CD14-positive monocyte (primary cell): ENCODE measurements around the gene TBC1D25. TPM values are rescaled to one million over a fixed set of nuclear protein-coding genes. Genes with fewer than 3 reads are reported as not detected.

Source experiments
- DNase-seq, 3 donors: peaks; one replicate each; pipeline ENCODE4 v3.0.0-alpha.2; 2011 to 2022
- H2AFZ ChIP-seq: 2 replicates; pipeline ENCODE4 v1.6.0; 2012; ENCODE audit warnings: mild to moderate bottlenecking, low read depth, low read length, inconsistent platforms; ENCODE audit not compliant: insufficient read depth, poor library complexity, severe bottlenecking
- H3K27ac ChIP-seq, 2 donors: 1 replicate in 1 of 2; 2 replicates in 1 of 2; pipeline ENCODE4 v1.5.1; 2012 to 2013; ENCODE audit warnings: low read length in 2 of 2, control low read depth in 1 of 2, inconsistent platforms in 1 of 2, low read depth in 1 of 2, mild to moderate bottlenecking in 1 of 2
- H3K27me3 ChIP-seq, 2 donors: one replicate each; pipeline versions ENCODE4 v1.6.0 to v1.6.1; 2011 to 2013; ENCODE audit warnings: low read length in 2 of 2; ENCODE audit not compliant: control insufficient read depth in 2 of 2, insufficient read depth in 2 of 2
- H3K36me3 ChIP-seq, 2 donors: replicated peaks in 1 of 2; 1 replicate in 1 of 2; 2 replicates in 1 of 2; pipeline versions ENCODE4 v1.5.1 to v1.6.1; 2012 to 2013; ENCODE audit warnings: low read length in 2 of 2, control low read depth in 1 of 2, inconsistent platforms in 1 of 2, mild to moderate bottlenecking in 1 of 2; ENCODE audit not compliant: insufficient read depth in 2 of 2, control insufficient read depth in 1 of 2
- H3K4me1 ChIP-seq, 2 donors: 1 replicate in 1 of 2; 2 replicates in 1 of 2; pipeline versions ENCODE4 v1.5.1 to v1.6.1; 2012 to 2013; ENCODE audit warnings: low read length in 2 of 2, control low read depth in 1 of 2, inconsistent platforms in 1 of 2, mild to moderate bottlenecking in 1 of 2, moderate library complexity in 1 of 2; ENCODE audit not compliant: insufficient read depth in 2 of 2, control insufficient read depth in 1 of 2
- H3K4me2 ChIP-seq: replicated peaks from 2 replicates; pipeline ENCODE3; 2012; ENCODE audit warnings: low read length, moderate library complexity, mild to moderate bottlenecking; ENCODE audit not compliant: poor library complexity, severe bottlenecking; ENCODE audit errors: extremely low read depth
- H3K4me3 ChIP-seq, 3 experiments: fragments of 200-600 bp in 1 of 3; sonication (generic) in 1 of 3; replicated peaks in 1 of 3; 1 replicate in 2 of 3; 2 replicates in 1 of 3; pipeline ENCODE4 v1.5.1; 2011 to 2013; ENCODE audit warnings: low read length in 3 of 3, mild to moderate bottlenecking in 3 of 3, control low read depth in 2 of 3, low read depth in 2 of 3, inconsistent platforms in 1 of 3, moderate library complexity in 1 of 3
- H3K79me2 ChIP-seq: 2 replicates; pipeline ENCODE4 v1.6.0; 2012; ENCODE audit warnings: mild to moderate bottlenecking, control low read depth, inconsistent platforms, low read length, moderate library complexity; ENCODE audit not compliant: insufficient read depth
- H3K9ac ChIP-seq: 2 replicates; pipeline ENCODE4 v1.6.0; 2017; ENCODE audit warnings: low read length, mild to moderate bottlenecking; ENCODE audit not compliant: insufficient read depth, poor library complexity, severe bottlenecking
- H3K9me3 ChIP-seq, 2 donors: replicated peaks in 1 of 2; 1 replicate in 1 of 2; 2 replicates in 1 of 2; pipeline versions ENCODE4 v1.5.1 to v1.6.1; 2012 to 2013; ENCODE audit warnings: low read length in 2 of 2, control low read depth in 1 of 2; ENCODE audit not compliant: control insufficient read depth in 1 of 2, insufficient read depth in 1 of 2
- H4K20me1 ChIP-seq: 2 replicates; pipeline ENCODE4 v1.6.0; 2012; ENCODE audit warnings: mild to moderate bottlenecking, low read length, control low read depth, moderate library complexity; ENCODE audit not compliant: insufficient read depth
- H3K27ac Mint-ChIP-seq, 7 donors: one replicate each; pipeline ENCODE4 v1.8.0; 2020; ENCODE audit warnings: mild to moderate bottlenecking in 7 of 7, mixed read lengths in 7 of 7, moderate library complexity in 6 of 7, inconsistent platforms in 2 of 7
- H3K27me3 Mint-ChIP-seq, 3 donors: one replicate each; pipeline ENCODE4 v1.8.0; 2021 to 2022; ENCODE audit warnings: low read depth in 3 of 3, mild to moderate bottlenecking in 3 of 3, mixed read lengths in 3 of 3, moderate library complexity in 3 of 3, inconsistent platforms in 1 of 3
- H3K36me3 Mint-ChIP-seq, 2 donors: one replicate each; pipeline ENCODE4 v1.8.0; 2020; ENCODE audit warnings: mixed read lengths in 2 of 2, inconsistent platforms in 1 of 2, mild to moderate bottlenecking in 1 of 2
- H3K4me1 Mint-ChIP-seq: one replicate; pipeline ENCODE4 v1.8.0; 2020; ENCODE audit warnings: mild to moderate bottlenecking, mixed read lengths
- H3K4me3 Mint-ChIP-seq, 2 donors: one replicate each; pipeline ENCODE4 v1.8.0; 2020; ENCODE audit warnings: mild to moderate bottlenecking in 2 of 2, mixed read lengths in 2 of 2, moderate library complexity in 1 of 2
- H3K9me3 Mint-ChIP-seq, 7 donors: one replicate each; pipeline ENCODE4 v1.8.0; 2020 to 2022; ENCODE audit warnings: mixed read lengths in 7 of 7, mild to moderate bottlenecking in 6 of 7, moderate library complexity in 6 of 7, inconsistent platforms in 2 of 7
- CTCF ChIP-seq: fragments of 200-600 bp; IDR thresholded peaks from one replicate; pipeline ENCODE4 v1.8.0; 2022; ENCODE audit warnings: antibody characterized with exemption, mild to moderate bottlenecking
- WGBS: methylation state at CpG from one replicate; pipeline ENCODE4 v1.1.5; 2013; ENCODE audit warnings: missing lambda C conversion rate; ENCODE audit not compliant: insufficient coverage; 5-methylcytosine and 5-hydroxymethylcytosine counted together
- intact Hi-C, 2 donors: fragments of 100-400 bp; cut with micrococcal nuclease; formaldehyde crosslinking; loops; one replicate each; pipeline versions ENCODE4 v1.15.0 to v1.15.1; 2023
- polyA plus RNA-seq, 3 donors: library from polyadenylated mRNA; depleted of rRNA in 1 of 3; unstranded in 2 of 3; stranded (reverse) in 1 of 3; fragments of 300-500 nt in 2 of 3; fragments of >200 nt in 1 of 3; fragmentation: Illumina TruSeq in 2 of 3; gene quantifications; 1 replicate in 2 of 3; 2 replicates in 1 of 3; pipeline ENCODE4 v1.2.3, GENCODE V29; 2012 to 2021

Gene TBC1D25
- polyA plus RNA-seq, 3 donors: 5.7 to 16.9 (median 6.6) TPM

GRCh38 chrX:48514868-48515460 lies 24.6 kb upstream of the TBC1D25 start:
- no peaks in the 10 kb centered on the region for H3K4me1 ChIP-seq
- H3K27ac Mint-ChIP-seq: peak overlapping the region in 1 of 7 donors; percentile 37
- H3K9me3 ChIP-seq: no peaks in the 10 kb centered on the region
- no peaks in the 10 kb centered on the region for H3K36me3 ChIP-seq
- peaks cover 1% of the 10 kb centered on the region for H3K4me1 Mint-ChIP-seq
- no peak for TF ChIP-seq CTCF
- intact Hi-C loops: no loop called here
- H2AFZ ChIP-seq: no peak overlapping the region
- 100% methylated on average over 5 of the region's 9 CpGs for WGBS
- H3K4me2 ChIP-seq: no peak overlapping the region
- no peak overlapping the region for H3K4me3 ChIP-seq
- no peak overlapping the region for H3K27ac ChIP-seq
- no peak overlapping the region for H3K4me3 Mint-ChIP-seq
- no peak for DNase-seq
- H3K27me3 Mint-ChIP-seq: peaks cover 0 to 4% (median 0%) of the 10 kb centered on the region in 3 donors
- H3K79me2 ChIP-seq: no peaks in the 10 kb centered on the region
- H4K20me1 ChIP-seq: no peaks in the 10 kb centered on the region
- no peak overlapping the region for H3K9ac ChIP-seq
- H3K36me3 Mint-ChIP-seq: peaks cover 12 to 23% of the 10 kb centered on the region in 2 donors
- no peaks in the 10 kb centered on the region for H3K9me3 Mint-ChIP-seq
- no peaks in the 10 kb centered on the region for H3K27me3 ChIP-seq

GRCh38 chrX:48515842-48516241 lies 23.7 kb upstream of the TBC1D25 start:
- Mint-ChIP-seq H3K9me3 (peaks cover 0 to 2% (median 0%) of the 10 kb centered on the region in 7 donors), H3K27ac (peak overlapping the region in 1 of 7 donors; percentile 79), H3K27me3 (peaks cover 0 to 3% (median 0%) of the 10 kb centered on the region in 3 donors), H3K4me1 (peaks cover 4% of the 10 kb centered on the region), H3K36me3 (peaks cover 12 to 22% of the 10 kb centered on the region in 2 donors), H3K4me3 (no peak overlapping the region)
- H2AFZ ChIP-seq: no peak overlapping the region
- no peak overlapping the region for H3K4me2 ChIP-seq
- H3K4me3 ChIP-seq: no peak overlapping the region
- H3K4me1 ChIP-seq: no peaks in the 10 kb centered on the region
- WGBS: 100% methylated on average over 7 of the region's 10 CpGs
- no peak for DNase-seq
- TF ChIP-seq CTCF: no peak
- no peaks in the 10 kb centered on the region for H4K20me1 ChIP-seq
- H3K36me3 ChIP-seq: no peaks in the 10 kb centered on the region
- H3K27ac ChIP-seq: no peak overlapping the region
- H3K79me2 ChIP-seq: no peaks in the 10 kb centered on the region
- no peaks in the 10 kb centered on the region for H3K9me3 ChIP-seq
- no peaks in the 10 kb centered on the region for H3K27me3 ChIP-seq
- intact Hi-C loops: no loop called here
- no peak overlapping the region for H3K9ac ChIP-seq
